NCI-H446 (cell line): ENCODE results near the gene UGT2B10.

ENCODE experiments used
- DNase-seq, 2 experiments: peaks; one replicate each; lab custom pipeline; 2025; lab: John Stamatoyannopoulos, UW

UGT2B10 gene

GRCh38 chr4:68871809-68872642, 56.2 kb downstream of the UGT2B10 start:
- DNase-seq, result no peak

- no peak for DNase-seq
These were observed 57.1 kb downstream of the UGT2B10 start for GRCh38 chr4:68872643-68873502.

- no peak for DNase-seq
These were observed 58.7 kb downstream of the UGT2B10 start for GRCh38 chr4:68874507-68874906.

GRCh38 chr4:68877555-68877954, 61.8 kb downstream of the UGT2B10 start:
- DNase-seq, result no peak

- DNase-seq, result no peak
These were observed 62.3 kb downstream of the UGT2B10 start for GRCh38 chr4:68878048-68878447.
